DOHH2 (cell line): ENCODE results near the gene TIGD3.

ENCODE experiments used
- H3F3A ChIP-seq: fragments of 200-600 bp; sonication (generic), shearing (Covaris generic); 2 replicates; pipeline ENCODE4 v1.6.0; 2016; ENCODE audit warnings: antibody characterized with exemption, mild to moderate bottlenecking; ENCODE audit not compliant: control insufficient read depth, insufficient read depth
- H3K27ac ChIP-seq: fragments of 200-600 bp; sonication (generic); 2 replicates; pipeline ENCODE4 v1.5.1; 2014; ENCODE audit warnings: low read depth, mild to moderate bottlenecking, low read length, moderate library complexity
- H3K27me3 ChIP-seq: fragments of 200-600 bp; sonication (generic); 2 replicates; pipeline ENCODE4 v1.6.1; 2014; ENCODE audit warnings: mild to moderate bottlenecking, low read length, mixed read lengths; ENCODE audit not compliant: control insufficient read depth
- H3K36me3 ChIP-seq: fragments of 200-600 bp; sonication (generic); 2 replicates; pipeline ENCODE4 v1.6.1; 2014; ENCODE audit warnings: mild to moderate bottlenecking, low read length, moderate library complexity, mixed read lengths; ENCODE audit not compliant: control insufficient read depth
- H3K4me1 ChIP-seq: fragments of 200-600 bp; sonication (generic); 2 replicates; pipeline ENCODE4 v1.6.1; 2014; ENCODE audit warnings: mild to moderate bottlenecking, low read length, mixed read lengths; ENCODE audit not compliant: control insufficient read depth
- H3K4me2 ChIP-seq: fragments of 200-600 bp; sonication (generic); 2 replicates; pipeline ENCODE4 v1.6.0; 2014; ENCODE audit warnings: mild to moderate bottlenecking, low read length, moderate library complexity
- H3K4me3 ChIP-seq: fragments of 200-600 bp; sonication (generic); 2 replicates; pipeline ENCODE4 v1.5.1; 2014; ENCODE audit warnings: mild to moderate bottlenecking, low read length, mixed read lengths
- H3K79me2 ChIP-seq: fragments of 200-600 bp; sonication (generic); 2 replicates; pipeline ENCODE4 v1.6.1; 2014; ENCODE audit warnings: mild to moderate bottlenecking, low read length, mixed read lengths; ENCODE audit not compliant: control insufficient read depth
- H3K9me2 ChIP-seq: fragments of 200-600 bp; sonication (generic); replicated peaks from 2 replicates; pipeline ENCODE4 v1.6.1; 2014; ENCODE audit warnings: mild to moderate bottlenecking, low read length, mixed read lengths; ENCODE audit not compliant: control insufficient read depth
- H3K9me3 ChIP-seq: fragments of 200-600 bp; sonication (generic); 2 replicates; pipeline ENCODE4 v1.6.1; 2014; ENCODE audit warnings: antibody characterized with exemption, low read length, mixed read lengths; ENCODE audit not compliant: control insufficient read depth, insufficient read depth
- H4K20me1 ChIP-seq: fragments of 200-600 bp; sonication (generic); 2 replicates; pipeline ENCODE4 v1.6.0; 2014; ENCODE audit warnings: low read depth, mild to moderate bottlenecking, antibody characterized with exemption, low read length, moderate library complexity; ENCODE audit not compliant: control insufficient read depth, insufficient read depth
- EZH2phosphoT487 ChIP-seq: fragments of 200-600 bp; sonication (generic); IDR thresholded peaks from 2 replicates; pipeline ENCODE4 v1.6.1; 2017; ENCODE audit warnings: borderline replicate concordance, mild to moderate bottlenecking, antibody characterized with exemption, low read length, moderate library complexity, mixed read lengths
- TF ChIP-seq, protein P1 (sequence below): fragments of 200-600 bp; sonication (generic); IDR thresholded peaks from one replicate; pipeline ENCODE4 v1.5.1; 2014; ENCODE audit warnings: antibody characterized with exemption, mild to moderate bottlenecking, low read depth, low read length; ENCODE audit not compliant: poor library complexity, severe bottlenecking

The TIGD3 gene

DNA sequence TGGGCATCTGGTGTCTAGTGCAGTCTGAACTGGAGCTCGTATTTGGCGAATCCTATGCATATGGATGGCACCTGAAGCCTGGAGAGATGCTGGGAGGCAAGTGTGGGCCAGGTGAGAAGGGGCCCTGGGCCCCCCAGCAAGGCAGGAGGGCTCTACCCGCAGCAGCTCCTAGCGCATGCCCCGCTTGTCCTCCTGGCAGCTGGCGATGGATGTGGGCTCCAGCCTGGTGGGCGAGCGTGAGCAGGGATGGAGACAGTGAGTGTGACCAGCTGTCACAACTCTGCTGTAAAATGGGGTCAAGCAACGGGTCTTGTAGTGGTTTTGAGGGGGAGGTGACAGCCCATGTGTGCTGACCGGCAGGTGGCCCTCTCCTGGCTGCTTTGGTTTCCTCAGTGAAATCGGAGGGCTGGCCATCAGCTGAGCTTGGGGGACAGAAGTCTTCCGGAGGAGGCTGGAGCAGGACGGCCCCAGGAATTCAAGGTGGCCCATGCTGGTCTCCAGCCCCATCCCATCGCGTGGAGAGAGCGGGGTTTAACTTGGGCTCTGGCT, 43.9 kb downstream of the TIGD3 start:
- Histone ChIP-seq H3K36me3 (peaks cover 54% of the 10 kb centered on the region), H3K9me2 (no peaks in the 10 kb centered on the region), H3K9me3 (no peaks in the 10 kb centered on the region), H4K20me1 (no peaks in the 10 kb centered on the region), H3K4me1 (peaks cover 24% of the 10 kb centered on the region), H3K27me3 (no peaks in the 10 kb centered on the region), H3K4me3 (no peak overlapping the region), H3K27ac (no peak overlapping the region), H3K79me2 (peaks cover 1% of the 10 kb centered on the region; the same call in 1 of the 2 replicates), H3K4me2 (no peak overlapping the region), H3F3A (peaks cover 7% of the 10 kb centered on the region)
- no peak for TF ChIP-seq EZH2phosphoT487
- TF ChIP-seq, protein P1, sequence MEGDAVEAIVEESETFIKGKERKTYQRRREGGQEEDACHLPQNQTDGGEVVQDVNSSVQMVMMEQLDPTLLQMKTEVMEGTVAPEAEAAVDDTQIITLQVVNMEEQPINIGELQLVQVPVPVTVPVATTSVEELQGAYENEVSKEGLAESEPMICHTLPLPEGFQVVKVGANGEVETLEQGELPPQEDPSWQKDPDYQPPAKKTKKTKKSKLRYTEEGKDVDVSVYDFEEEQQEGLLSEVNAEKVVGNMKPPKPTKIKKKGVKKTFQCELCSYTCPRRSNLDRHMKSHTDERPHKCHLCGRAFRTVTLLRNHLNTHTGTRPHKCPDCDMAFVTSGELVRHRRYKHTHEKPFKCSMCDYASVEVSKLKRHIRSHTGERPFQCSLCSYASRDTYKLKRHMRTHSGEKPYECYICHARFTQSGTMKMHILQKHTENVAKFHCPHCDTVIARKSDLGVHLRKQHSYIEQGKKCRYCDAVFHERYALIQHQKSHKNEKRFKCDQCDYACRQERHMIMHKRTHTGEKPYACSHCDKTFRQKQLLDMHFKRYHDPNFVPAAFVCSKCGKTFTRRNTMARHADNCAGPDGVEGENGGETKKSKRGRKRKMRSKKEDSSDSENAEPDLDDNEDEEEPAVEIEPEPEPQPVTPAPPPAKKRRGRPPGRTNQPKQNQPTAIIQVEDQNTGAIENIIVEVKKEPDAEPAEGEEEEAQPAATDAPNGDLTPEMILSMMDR: no peak

- H3K9me2 ChIP-seq: no peaks in the 10 kb centered on the region
- H3K4me3 ChIP-seq: no peak overlapping the region
- no peak for TF ChIP-seq EZH2phosphoT487
- TF ChIP-seq, protein P1: no peak
- no peak overlapping the region for H3K4me2 ChIP-seq
- H3K27ac ChIP-seq: no peak overlapping the region
- 0 out of 2 replicates have a peak, but pooled peaks cover 4% of the 10 kb centered on the region for H4K20me1 ChIP-seq
- H3K9me3 ChIP-seq: no peaks in the 10 kb centered on the region
- no peaks in the 10 kb centered on the region for H3K27me3 ChIP-seq
- H3K4me1 ChIP-seq: peaks cover 32% of the 10 kb centered on the region
- H3K79me2 ChIP-seq: no peaks in the 10 kb centered on the region
- H3K36me3 ChIP-seq: peaks cover 56% of the 10 kb centered on the region
- H3F3A ChIP-seq: peaks cover 12% of the 10 kb centered on the region
These were observed 44.7 kb downstream of the TIGD3 start for GRCh38 chr11:65399249-65399648.

GRCh38 chr11:65399845-65400244, 45.3 kb downstream of the TIGD3 start:
- no peak overlapping the region for H3K27ac ChIP-seq

More at GRCh38 chr11:65399845-65400244, 45.3 kb downstream of the TIGD3 start:
- Histone ChIP-seq H3K4me1 (peaks cover 38% of the 10 kb centered on the region), H3K9me2 (no peaks in the 10 kb centered on the region), H3K79me2 (peaks cover 4% of the 10 kb centered on the region), H3K36me3 (peaks cover 59% of the 10 kb centered on the region), H3K9me3 (no peaks in the 10 kb centered on the region), H3K4me2 (no peak overlapping the region), H3F3A (peaks cover 12% of the 10 kb centered on the region), H3K4me3 (no peak overlapping the region), H4K20me1 (0 out of 2 replicates have a peak, but pooled peaks cover 4% of the 10 kb centered on the region), H3K27me3 (no peaks in the 10 kb centered on the region)
- no peak for TF ChIP-seq EZH2phosphoT487
- TF ChIP-seq, protein P1: no peak
